H1 (cell line): ENCODE measurements around the gene STK33.

Experiments used
- CBX8 ChIP-seq: fragments of 300-800, 300-1000 bp; sonication (generic); IDR thresholded peaks from 2 replicates; pipeline ENCODE4 v1.7.1; 2016; ENCODE audit warnings: low read depth, low read length, borderline replicate concordance
- CEBPB ChIP-seq: IDR thresholded peaks from 2 replicates; pipeline ENCODE4 v1.6.1; 2012; ENCODE audit warnings: low read depth, low read length
- CTCF ChIP-seq, 3 experiments: IDR thresholded peaks; 1 replicate in 2 of 3; 2 replicates in 1 of 3; pipeline versions ENCODE4 v1.5.1 to v1.6.1; 2011; ENCODE audit warnings: low read length in 3 of 3, mild to moderate bottlenecking in 3 of 3, inconsistent platforms in 2 of 3, low read depth in 1 of 3, moderate library complexity in 1 of 3; ENCODE audit not compliant: insufficient read depth in 1 of 3; ENCODE audit errors: control extremely low read depth in 1 of 3
- EP300 ChIP-seq, 2 experiments: IDR thresholded peaks; 1 replicate in 1 of 2; 2 replicates in 1 of 2; pipeline ENCODE4 v1.6.1; 2011 to 2012; ENCODE audit warnings: low read depth in 2 of 2, low read length in 2 of 2, mild to moderate bottlenecking in 2 of 2, borderline replicate concordance in 1 of 2, inconsistent platforms in 1 of 2, moderate library complexity in 1 of 2
- EZH2 ChIP-seq: fragments of 200-600 bp; sonication (generic); IDR thresholded peaks from 2 replicates; pipeline ENCODE4 v1.7.1; 2012; ENCODE audit warnings: low read depth, mild to moderate bottlenecking, moderate library complexity, low read length, inconsistent platforms; ENCODE audit not compliant: severe bottlenecking
- MAFK ChIP-seq: IDR thresholded peaks from 2 replicates; pipeline ENCODE4 v1.6.1; 2012; ENCODE audit warnings: low read depth, mild to moderate bottlenecking, improper control_type of control experiment, low read length
- MAX ChIP-seq: IDR thresholded peaks from 2 replicates; pipeline ENCODE4 v1.6.1; 2012; ENCODE audit warnings: inconsistent platforms
- POLR2A ChIP-seq, 2 experiments: IDR thresholded peaks; 1 replicate in 1 of 2; 2 replicates in 1 of 2; pipeline ENCODE4 v1.6.1; 2011; ENCODE audit warnings: low read depth in 2 of 2, low read length in 2 of 2, mild to moderate bottlenecking in 2 of 2; ENCODE audit errors: control extremely low read depth in 1 of 2
- POLR2AphosphoS5 ChIP-seq: IDR thresholded peaks from 2 replicates; pipeline ENCODE4 v1.6.1; 2011; ENCODE audit warnings: low read depth, low read length
- RNF2 ChIP-seq: fragments of 200-900, 300-1000 bp; sonication (generic); IDR thresholded peaks from 2 replicates; pipeline ENCODE4 v1.7.1; 2016; ENCODE audit warnings: borderline replicate concordance, low read depth, mild to moderate bottlenecking, antibody characterized with exemption, low read length; ENCODE audit not compliant: poor library complexity, severe bottlenecking; ENCODE audit errors: missing control alignments
- SP1 ChIP-seq: IDR thresholded peaks from 2 replicates; pipeline ENCODE4 v1.6.1; 2011; ENCODE audit warnings: low read depth, low read length
- SRF ChIP-seq: IDR thresholded peaks from 2 replicates; pipeline ENCODE4 v1.6.1; 2011; ENCODE audit warnings: mild to moderate bottlenecking, low read depth, low read length, moderate library complexity
- USF2 ChIP-seq: IDR thresholded peaks from 2 replicates; pipeline ENCODE4 v1.6.1; 2011; ENCODE audit warnings: low read length, improper control_type of control experiment

- TF ChIP-seq CTCF (IDR thresholded peaks at IDR 0.05; ENCODE audit: control extremely low read depth in 1 of 3, insufficient read depth in 1 of 3, low read depth in 1 of 3, low read length in 3 of 3), result no peak
- TF ChIP-seq POLR2A (IDR thresholded peaks at IDR 0.05; ENCODE audit: control extremely low read depth in 1 of 2, low read depth in 2 of 2, low read length in 2 of 2), result no peak
- TF ChIP-seq POLR2AphosphoS5, result no peak
- no peak for TF ChIP-seq CBX8
- TF ChIP-seq EP300 (IDR thresholded peaks at IDR 0.05; ENCODE audit: borderline replicate concordance in 1 of 2, low read depth in 2 of 2, low read length in 2 of 2), result no peak
- no peak for TF ChIP-seq CEBPB
- TF ChIP-seq MAFK, result no peak
- TF ChIP-seq MAX, result no peak
- no peak for TF ChIP-seq EZH2
- no peak for TF ChIP-seq SRF
- no peak for TF ChIP-seq USF2
- TF ChIP-seq RNF2, result no peak
- no peak for TF ChIP-seq SP1
These were observed 16.0 kb downstream of the STK33 start for GRCh38 chr11:8577791-8578581.
